Measurements from ENCODE around the gene CHRNB4.

The CHRNB4 gene

GRCh38 chr15:78633348-78633747 is 7.7 kb downstream of the CHRNB4 start:
- no peak for DNase-seq (ENCODE audit: low read depth, low spot score)

GRCh38 chr15:78630886-78631633 is 9.9 kb downstream of the CHRNB4 start:
- no peak for DNase-seq (ENCODE audit: low read depth, low spot score)

DNA sequence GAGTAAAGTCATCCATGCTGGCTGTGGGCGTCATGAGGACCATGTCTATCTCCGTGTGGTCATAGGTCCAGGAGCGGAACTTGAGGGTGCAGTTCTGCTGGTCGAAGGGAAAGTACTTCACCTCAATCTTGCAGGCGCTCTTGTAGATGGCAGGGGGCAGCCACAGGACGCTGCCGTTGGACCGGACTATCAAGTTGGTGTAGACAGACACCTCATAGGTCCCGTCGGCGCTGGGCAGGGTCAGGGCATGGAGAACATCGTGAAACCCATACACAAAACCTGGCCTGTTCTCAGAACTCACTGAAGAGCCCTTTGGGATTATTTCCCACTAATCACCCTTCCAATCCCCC is 11.3 kb downstream of the CHRNB4 start:
- no peak for DNase-seq (ENCODE audit: low read depth, low spot score)

DNA sequence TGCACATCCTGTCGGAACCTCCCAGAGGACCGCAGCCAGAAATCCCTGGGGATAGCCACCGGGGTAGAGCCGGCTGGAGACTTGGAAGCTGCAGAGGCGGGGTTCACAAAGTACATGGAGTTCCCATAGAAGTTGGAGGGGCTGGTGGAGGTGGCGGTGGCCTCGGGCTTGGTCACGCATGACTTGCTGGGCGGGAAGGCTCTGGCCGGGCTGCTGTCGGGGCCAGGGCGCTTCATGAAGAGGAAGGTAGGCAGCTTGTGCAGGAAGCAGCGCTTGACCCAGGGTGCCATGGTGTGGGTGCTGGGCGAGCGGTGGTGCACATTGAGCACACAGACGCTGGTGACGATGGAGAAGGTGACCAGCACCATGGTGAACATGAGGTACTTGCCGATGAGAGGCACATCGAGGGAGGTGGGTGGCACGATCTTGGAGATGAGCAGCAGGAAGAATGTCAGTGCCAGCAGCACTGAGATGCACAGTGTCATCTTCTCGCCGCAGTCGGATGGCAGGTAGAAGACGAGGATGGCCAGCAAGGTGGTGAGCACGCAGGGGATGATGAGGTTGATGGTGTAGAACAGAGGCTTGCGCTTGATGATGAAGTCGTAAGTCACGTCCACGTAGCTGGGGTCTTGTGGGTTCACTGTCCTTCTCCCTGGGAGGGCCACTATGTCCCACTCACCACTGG is 11.8 kb downstream of the CHRNB4 start:
- no peak for DNase-seq (ENCODE audit: low read depth, low spot score)

- DNase-seq (ENCODE audit: low read depth, low spot score): no peak
Observed at GRCh38 chr15:78628227-78628626, 12.8 kb downstream of the CHRNB4 start.

DNA sequence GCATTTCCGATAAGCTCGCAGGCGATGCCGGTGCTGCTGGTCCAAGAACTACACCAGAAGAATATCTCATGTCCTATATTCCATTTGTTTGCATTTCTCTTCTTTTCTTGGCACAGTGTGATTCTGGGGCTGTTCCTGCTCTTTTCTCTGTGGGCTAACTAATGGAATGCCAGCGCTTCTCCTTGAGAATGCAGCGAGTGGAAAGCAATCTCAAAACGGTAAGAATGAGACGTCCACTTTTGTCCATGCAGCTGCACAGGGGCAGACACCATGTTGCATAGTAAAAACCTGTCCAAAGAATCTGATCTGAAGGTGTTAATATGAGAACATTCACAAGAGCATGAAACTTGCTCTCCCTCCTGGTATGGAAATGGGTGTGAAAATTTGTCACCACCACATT is 13.7 kb downstream of the CHRNB4 start:
- DNase-seq (ENCODE audit: low read depth, low spot score): no peak

DNA sequence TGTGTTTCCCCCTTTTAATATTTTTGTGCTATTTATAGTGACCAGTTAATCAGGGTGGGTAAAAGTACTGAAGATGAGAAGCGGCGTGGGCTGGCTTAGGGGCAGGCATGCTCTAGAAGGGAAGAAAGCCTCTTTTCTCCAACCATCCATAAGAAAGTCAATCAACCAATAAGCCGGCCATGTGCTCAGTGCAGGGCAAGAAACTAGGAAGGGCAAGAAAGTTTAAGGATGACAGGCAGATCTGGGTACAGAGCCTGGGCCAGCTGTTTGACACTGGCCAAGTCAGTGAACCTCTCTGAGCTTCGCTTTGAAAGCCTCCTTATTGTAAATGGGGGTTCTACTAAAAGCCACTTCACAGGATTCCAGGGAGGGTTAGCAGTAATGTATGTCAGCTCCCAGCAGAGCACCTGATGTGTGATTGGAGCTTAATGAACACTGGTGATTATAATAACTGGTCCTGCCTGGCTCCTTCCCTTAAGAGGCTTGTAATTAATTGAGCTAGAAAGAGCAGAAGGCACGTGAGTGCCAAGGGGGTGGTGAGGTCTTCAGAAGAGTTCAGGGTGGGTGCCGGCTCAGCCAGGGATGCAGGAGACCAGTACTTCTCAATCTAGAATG is 14.5 kb downstream of the CHRNB4 start:
- no peak for DNase-seq (ENCODE audit: low read depth, low spot score)

DNA sequence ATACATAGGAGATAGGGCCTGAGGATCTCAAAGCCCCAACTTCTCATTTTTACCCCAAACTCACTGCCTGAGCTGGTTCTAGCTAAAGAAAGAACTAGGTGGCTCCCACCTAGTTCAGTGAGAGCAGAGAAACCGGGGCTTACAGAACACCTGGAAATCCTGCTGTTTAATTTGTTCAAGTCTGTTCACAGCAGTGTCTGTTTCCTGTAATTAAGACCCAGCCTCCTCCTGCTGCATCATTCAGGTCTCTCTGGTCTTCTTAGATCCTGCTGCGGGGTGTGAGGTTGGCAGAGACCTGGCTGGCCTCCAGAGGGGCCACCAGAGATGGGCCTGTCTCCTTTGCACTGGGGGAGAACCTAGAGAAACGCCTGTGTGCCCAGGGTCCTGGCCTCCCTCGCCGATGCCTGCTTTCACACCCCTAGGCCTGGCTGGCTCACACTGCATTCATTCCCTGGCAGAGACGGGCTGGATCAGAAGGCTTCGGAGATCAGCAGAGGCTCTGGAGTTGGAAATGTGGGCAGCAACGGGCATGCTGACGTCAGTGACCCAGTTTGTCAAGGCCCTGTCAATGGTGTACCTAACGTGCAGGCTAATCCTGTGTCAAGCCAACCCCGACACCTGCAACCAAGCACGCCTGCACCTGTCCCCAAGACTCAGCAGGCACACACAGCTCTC is 15.3 kb downstream of the CHRNB4 start:
- no peak for DNase-seq (ENCODE audit: low read depth, low spot score)

DNA sequence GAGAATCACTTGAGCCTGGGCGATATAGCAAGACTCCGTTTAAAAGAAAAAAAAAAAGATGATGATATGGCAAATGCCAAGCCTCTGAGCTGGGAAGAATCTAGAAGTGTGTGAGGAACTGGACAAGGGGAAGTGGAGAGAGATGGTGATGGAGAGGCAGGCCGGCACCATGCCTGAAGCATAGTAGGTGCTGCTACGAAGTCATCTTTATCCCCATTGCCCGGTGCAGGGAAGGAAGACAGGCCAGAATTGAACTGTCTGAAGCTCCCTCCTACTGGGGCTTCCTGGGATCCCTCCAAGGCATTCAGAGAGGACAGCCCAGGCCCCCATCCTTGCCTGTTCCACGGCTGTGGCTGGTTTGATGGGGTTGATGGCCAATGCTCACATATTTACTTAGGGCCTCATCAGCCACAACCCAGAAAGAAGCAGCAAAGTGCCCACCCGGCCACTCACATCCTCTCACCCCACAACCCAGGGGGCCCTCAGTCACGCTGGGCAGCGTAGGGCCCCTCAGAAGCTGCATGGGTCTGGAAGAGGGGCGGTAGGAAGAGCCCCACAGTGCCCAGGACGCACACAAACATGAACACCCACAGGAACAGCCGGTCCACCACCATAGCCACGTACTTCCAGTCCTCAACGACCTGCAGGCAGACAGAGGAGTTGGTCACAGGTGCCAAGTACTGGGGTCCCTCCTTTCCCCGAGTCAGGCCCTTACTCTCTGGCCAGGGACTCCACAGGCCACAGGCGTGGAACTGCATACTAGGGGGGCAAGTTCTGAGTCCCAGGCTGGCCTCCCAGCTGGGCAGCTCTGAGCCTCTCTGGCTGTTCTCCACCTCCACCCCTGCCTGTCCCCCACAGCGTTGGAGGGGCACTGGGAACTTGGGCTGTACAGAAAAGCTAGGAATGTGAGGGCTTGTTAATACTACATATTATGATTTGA is 16.1 kb downstream of the CHRNB4 start:
- no peak for DNase-seq (ENCODE audit: low read depth, low spot score)

- DNase-seq (ENCODE audit: low read depth, low spot score): no peak
Observed at GRCh38 chr15:78623786-78624497, 17.1 kb downstream of the CHRNB4 start.

GRCh38 chr15:78621810-78622402 is 19.1 kb downstream of the CHRNB4 start:
- no peak for DNase-seq (ENCODE audit: low read depth, low spot score)

DNA sequence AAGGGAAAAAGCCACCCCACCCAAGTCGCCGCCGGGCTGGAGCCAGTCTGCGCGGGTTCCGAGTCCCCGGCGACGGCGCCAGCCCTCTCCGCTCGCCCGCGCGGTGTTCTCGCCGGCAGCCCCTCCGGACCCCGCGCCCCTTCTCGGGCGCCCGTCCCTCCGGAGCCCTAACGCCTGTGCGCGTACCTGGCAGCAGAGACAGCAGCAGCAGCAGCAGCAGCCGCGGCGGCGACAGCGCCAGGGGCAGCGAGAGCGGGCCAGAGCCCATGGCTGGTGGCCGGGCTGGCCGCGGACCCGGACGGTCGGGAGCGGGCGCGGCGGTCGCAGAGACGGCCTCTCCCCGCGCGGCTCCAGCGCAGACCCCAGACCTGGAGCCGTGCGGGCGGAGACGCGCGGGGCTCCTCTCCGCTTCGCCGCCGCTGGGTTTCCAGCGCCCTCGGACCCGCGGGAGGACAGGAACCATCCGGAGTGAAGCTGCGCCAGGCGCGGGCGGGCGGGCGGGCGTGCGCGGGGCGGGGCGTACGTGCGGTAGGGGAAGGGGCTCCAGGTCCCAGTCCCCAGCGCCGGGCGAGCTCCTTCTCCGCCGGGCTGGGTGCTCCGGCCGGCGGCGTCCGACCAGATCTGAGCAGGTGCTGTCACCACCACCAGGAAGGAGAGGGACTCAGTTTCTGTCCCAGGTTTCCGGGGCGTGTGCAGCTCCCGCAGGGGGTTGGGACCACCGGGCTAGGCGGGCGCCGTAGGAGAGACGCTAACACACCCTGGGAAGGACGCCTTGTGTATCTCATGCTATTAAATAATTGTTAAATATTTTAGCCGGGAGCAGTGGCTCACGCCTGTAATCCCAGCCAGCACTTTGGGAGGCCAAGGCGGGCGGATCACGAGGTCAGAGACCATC is 20.2 kb downstream of the CHRNB4 start, which contains the start of gene CHRNA3:
CHRNA3 (minus strand) TSS at position 470 of the 895 bp plus-strand sequence; CDS start at position 268, 202 bp downstream.
- DNase-seq (ENCODE audit: low read depth, low spot score): no peak

GRCh38 chr15:78620021-78620526 is 20.9 kb downstream of the CHRNB4 start:
- no peak for DNase-seq (ENCODE audit: low read depth, low spot score)

DNA sequence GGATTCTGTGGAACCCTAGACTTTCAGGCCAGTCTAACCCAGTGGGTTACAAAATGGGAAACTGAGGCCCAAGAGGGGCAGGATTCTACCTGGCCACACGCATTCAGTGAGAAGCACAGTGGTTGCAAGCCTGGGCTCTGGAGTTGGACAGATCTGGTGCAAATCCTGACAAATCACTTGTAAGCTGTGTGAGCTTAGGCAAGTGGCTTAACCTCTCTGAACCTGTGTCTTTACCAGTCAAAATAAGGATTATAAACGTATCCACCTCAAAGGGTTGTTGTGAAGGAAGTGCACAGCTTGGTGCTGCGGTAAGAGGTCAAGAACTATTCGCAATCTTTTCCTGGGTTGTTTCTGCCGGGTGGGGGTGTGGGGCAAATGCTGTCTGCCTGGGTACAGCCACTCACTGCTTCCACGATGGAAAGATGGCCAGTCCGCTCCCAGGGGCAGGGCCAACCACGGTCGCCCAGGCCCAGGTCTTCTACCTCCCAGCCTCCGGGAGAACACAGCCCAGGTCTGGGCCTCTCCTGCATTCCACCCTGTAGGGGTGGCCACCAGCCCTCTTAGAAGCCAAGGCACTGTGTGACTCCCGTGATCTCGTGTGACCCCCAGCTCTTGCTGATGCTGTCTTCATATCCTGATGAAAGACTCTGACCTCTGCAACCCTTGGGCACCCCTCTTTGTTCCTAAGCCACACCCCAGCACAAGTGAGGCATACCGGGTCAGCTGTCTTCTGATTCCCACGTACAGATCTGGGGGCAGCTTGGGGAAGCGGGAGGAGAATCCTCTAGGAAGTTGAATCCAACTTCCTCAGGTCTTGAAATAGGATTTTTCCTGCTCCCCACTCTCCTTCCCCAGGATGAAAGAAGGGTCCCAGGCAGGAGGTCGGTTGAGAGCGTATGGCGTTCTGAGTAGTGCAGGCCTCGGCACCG is 21.7 kb downstream of the CHRNB4 start:
- no peak for DNase-seq (ENCODE audit: low read depth, low spot score)

DNA sequence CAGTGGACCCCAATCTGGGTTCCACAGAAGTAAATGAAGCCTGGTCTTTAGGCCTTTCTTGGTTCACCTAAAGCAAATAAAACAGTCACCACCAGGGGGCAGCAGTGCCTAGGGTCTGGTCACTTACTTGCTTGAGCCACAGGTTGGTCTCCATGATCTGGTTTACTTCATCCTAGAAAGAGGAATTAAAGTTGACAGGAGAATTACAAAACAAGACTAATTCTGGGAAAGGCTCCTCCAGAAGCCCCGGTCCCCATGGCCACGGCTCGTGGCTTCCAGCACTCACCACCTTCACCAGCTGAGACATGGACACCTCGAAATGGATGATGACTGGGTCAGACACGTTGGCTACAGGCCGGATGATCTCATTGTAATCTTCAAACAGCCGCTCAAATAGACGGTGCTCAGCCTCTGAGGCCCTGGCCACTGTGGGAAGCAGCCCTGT is 22.5 kb downstream of the CHRNB4 start:
- peak; percentile 68 for DNase-seq (ENCODE audit: low read depth, low spot score)

DNA sequence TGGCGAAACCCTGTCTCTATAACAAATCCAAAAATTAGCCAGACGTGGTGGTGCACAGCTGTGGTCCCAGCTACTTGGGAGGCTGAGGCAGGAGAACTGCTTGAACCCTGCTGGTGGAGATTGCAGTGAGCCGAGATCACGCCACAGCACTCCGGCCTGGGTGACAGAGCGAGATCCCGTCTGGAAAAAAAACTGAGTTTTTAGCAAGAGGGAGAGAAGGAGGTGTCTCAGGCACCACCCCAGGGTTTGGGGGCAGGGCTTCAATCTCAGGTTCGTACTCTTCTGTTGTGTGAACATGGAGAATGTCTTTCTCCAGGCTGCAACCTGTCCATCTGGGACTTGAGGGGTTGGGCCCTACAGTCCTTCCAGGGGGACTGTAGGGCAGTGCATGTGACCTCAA is 22.9 kb downstream of the CHRNB4 start:
- no peak for DNase-seq (ENCODE audit: low read depth, low spot score)

GRCh38 chr15:78617516-78617915 is 23.5 kb downstream of the CHRNB4 start:
- DNase-seq (ENCODE audit: low read depth, low spot score): no peak

GRCh38 chr15:78617076-78617475 is 23.9 kb downstream of the CHRNB4 start:
- no peak for DNase-seq (ENCODE audit: low read depth, low spot score)
